ENCODE results near the gene GALK1. TPM values are rescaled to one million over a fixed set of nuclear protein-coding genes. Genes with fewer than 3 reads are reported as not detected.

Gene GALK1
- total RNA-seq, 1 donor from 2014 or later = 23.7 TPM

DNA sequence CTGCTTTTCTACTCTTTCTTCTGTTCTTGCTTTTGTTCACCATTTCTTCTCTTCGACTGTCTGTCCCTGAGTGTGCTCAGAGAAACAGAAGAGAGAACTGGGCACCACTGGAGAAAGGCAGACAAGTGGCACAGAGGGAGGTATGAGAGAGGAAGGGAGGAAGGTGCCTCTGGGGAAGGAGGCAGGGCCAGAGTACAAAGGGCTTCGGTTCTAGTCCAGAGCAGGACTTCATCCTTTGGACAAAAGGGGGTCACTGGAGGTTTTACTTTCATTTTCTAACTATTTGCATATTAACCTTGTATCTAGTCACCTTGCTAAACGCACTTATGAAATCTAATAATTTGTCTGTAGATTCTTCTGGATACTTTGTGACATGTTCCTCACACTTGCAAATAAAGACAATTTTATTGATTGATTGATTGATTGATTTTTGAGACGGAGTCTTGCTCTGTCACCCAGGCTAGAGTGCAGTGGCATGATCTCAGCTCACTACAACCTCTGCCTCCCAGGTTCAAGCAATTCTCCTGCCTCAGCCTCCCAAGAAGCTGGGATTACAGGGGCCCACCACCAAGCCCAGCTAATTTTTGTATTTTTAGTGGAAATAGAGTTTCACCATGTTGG lies 30.2 kb downstream of the GALK1 start:
- intact Hi-C loops (cut with DNase I) = no loop called here

DNA sequence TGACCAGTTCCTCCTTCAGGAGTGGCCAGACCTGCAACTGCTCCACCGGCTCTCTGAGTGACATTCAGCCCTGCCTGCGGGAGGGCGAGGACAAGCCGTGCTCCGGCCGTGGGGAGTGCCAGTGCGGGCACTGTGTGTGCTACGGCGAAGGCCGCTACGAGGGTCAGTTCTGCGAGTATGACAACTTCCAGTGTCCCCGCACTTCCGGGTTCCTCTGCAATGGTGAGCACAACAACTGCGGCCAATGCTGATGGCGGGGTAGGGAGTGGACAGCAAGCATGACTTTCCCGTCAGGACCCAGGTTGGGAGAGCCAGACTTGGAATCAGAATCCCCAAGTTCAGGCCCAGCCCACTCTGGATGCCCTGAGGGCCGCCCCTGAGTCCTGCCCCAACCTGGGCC lies 31.5 kb downstream of the GALK1 start:
- no peak for DNase-seq (ENCODE audit: low spot score)
- intact Hi-C loops (cut with DNase I) = no loop called here
- no peak for ATAC-seq

More for the DNA sequence above, 30.2 kb downstream of the GALK1 start:
- ATAC-seq = no peak
- no peak for DNase-seq (ENCODE audit: low spot score)

DNA sequence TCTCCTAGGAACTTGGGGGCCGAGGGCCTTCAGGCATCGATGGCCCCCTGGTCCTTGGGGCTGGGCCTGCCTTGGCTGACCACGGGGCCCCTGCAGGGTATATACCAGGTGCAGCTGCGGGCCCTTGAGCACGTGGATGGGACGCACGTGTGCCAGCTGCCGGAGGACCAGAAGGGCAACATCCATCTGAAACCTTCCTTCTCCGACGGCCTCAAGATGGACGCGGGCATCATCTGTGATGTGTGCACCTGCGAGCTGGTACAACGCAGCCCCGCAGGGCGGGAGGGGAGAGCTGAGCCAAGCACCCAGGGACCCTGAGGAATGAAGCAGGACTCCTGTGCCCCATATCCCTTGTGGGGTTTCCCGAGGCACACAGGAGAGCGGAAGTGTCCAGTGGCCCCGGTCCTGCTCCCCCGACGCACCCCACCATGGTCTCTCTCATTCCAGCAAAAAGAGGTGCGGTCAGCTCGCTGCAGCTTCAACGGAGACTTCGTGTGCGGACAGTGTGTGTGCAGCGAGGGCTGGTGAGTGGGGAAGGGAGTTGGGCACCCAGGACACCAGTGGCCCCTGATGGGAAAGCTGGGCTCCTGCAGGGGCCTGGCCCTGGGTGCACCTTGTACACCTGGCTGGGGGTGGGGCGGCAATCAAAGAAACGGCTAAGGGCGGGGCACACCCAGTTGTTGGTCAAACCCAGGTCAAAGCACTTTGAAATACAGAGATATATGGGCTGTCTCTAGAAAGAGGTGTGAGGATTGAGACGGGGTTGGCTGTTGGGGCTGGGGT lies 33.1 kb downstream of the GALK1 start:
- intact Hi-C loops (cut with DNase I) = no loop called here
- ATAC-seq (no peak), DNase-seq (ENCODE audit: low spot score) (no peak)

DNA sequence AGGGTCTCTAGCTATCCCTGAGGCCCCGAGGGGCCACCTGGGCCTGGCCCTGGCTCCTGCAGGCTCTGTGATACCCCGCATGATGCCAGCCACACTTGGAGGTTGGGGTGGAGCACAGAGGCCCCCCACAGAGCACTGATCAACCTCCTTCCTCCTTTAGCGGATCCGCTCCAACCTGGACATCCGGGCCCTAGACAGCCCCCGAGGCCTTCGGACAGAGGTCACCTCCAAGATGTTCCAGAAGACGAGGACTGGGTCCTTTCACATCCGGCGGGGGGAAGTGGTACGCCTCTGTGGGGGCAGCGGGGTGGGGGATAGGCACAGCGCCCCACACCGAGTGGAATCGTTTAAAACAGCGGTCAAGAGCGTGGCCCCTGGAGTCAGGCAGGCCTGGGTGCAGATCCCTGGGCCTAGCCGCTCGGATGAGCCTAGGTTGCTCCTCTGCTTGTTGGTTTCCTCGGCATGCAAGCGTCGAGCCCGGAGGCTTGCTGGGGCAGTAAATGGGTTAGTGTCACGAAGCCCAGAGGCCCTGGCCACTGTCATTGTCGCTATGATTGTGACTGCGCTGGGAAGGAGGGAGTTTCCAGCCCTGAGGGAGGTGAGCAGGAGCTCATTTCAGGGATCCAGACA lies 33.8 kb downstream of the GALK1 start:
- intact Hi-C loops (cut with DNase I) = no loop called here
- ATAC-seq (peak; percentile 8), DNase-seq (ENCODE audit: low spot score) (no peak)

DNA sequence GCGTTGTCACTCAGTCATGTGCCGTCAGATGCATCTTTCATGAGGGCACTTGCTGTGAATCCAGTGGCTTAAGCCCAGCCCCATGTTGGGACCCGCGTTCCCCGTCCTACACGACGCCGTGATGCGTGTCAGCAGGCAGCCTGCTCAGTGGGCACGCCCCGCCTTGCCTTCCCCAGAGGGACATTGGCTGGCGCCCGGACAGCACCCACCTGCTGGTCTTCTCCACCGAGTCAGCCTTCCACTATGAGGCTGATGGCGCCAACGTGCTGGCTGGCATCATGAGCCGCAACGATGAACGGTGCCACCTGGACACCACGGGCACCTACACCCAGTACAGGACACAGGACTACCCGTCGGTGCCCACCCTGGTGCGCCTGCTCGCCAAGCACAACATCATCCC lies 34.9 kb downstream of the GALK1 start:
- ATAC-seq (no peak), DNase-seq (ENCODE audit: low spot score) (no peak)
- intact Hi-C loops (cut with DNase I) = no loop called here

DNA sequence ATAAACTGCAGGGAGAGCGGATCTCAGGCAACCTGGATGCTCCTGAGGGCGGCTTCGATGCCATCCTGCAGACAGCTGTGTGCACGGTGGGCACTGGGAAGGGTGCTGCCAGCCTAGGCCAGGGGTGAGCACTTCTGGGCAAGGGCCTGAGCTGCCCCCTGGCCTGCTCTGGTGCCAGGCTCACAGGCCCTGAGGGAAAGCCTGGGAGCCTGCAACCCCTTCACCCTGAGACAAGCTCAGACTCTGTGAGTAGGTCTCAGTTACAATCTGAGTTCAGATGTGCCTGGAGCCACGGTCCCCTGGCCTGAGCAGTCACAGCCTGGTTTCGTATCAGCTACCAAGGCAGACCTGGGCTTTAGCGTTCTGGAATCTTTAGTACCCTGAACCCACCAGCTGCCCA lies 35.6 kb downstream of the GALK1 start:
- ATAC-seq (no peak), DNase-seq (ENCODE audit: low spot score) (no peak)
- intact Hi-C loops (cut with DNase I) = no loop called here

DNA sequence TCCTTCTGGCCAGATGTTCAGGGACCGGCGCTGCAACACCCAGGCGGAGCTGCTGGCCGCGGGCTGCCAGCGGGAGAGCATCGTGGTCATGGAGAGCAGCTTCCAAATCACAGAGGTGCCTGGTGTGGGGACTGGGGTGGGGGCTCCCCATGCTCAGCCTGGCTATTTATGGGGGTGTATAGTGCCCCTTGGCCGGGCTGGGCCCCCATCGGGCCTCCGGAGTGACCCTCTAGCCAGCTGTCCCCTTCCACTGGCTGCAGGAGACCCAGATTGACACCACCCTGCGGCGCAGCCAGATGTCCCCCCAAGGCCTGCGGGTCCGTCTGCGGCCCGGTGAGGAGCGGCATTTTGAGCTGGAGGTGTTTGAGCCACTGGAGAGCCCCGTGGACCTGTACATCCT lies 37.6 kb downstream of the GALK1 start:
- no peak for DNase-seq (ENCODE audit: low spot score)
- intact Hi-C loops (cut with DNase I) = no loop called here
- ATAC-seq = no peak

DNA sequence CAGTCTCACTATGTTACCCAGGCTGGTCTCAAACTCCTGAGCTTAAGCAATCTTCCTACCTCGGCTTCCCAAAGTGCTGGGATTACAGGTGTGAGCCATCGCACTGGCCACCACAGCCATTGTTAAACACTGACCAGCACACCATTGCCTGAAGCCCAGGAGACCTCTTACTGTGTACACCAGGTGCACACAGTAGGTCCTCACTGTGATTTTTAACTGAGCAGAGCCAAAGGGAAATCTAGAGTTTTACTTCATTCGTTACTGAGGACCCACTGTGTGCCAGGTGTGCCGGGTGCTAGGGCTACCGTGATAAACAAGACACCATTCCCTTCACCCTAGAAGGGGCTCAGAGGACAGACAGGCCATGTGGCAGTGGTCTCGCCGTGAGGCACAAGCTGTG lies 39.5 kb downstream of the GALK1 start:
- ATAC-seq (no peak), DNase-seq (ENCODE audit: low spot score) (no peak)
- intact Hi-C loops (cut with DNase I) = no loop called here

DNA sequence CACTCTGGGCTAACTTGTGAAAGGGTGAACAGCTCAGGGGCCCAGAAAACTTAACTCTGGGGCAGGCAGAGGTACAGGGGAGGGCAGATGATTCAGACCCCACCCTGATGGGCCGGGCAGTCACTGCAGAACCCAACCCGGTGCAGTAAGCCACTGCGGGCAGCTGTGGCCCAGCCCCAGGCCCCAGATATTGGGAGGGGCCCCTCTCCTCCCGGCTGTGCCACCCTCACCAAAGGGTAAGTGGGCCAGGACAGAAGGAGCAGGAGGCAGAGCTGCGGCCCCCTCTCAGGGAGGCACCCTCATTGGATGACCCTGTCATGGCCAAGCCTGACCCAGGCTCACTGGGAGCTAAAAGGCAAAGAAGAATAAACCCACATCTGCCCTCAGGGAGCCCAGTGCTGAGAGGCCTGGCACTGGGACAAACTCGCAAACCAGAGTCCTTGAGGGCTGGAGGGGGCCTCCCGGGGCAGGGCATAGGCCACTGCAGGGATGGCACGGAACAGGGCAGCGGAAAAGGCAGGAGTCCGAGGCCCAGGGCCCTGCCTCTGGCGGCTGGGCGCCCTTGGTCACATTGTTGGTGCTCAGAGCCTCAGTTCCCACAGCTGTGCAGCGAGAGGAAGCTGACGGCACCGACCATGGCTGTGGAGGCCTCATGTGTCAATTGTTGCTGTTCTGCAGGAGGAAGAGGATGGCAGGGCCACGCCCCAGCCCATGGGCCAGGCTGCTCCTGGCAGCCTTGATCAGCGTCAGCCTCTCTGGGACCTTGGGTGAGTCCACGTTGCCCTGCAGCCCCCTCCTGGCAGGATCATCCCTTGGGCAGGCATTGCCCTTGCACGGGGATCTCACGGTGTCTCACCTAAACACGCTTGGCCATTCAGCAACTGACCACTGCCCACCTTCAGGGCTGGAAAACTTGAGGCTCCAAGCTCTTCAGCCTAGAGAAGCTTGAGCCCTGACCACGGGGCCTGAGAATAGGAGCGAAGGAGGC lies 40.7 kb downstream of the GALK1 start:
- no peak for DNase-seq (ENCODE audit: low spot score)
- intact Hi-C loops (cut with DNase I) = no loop called here

DNA sequence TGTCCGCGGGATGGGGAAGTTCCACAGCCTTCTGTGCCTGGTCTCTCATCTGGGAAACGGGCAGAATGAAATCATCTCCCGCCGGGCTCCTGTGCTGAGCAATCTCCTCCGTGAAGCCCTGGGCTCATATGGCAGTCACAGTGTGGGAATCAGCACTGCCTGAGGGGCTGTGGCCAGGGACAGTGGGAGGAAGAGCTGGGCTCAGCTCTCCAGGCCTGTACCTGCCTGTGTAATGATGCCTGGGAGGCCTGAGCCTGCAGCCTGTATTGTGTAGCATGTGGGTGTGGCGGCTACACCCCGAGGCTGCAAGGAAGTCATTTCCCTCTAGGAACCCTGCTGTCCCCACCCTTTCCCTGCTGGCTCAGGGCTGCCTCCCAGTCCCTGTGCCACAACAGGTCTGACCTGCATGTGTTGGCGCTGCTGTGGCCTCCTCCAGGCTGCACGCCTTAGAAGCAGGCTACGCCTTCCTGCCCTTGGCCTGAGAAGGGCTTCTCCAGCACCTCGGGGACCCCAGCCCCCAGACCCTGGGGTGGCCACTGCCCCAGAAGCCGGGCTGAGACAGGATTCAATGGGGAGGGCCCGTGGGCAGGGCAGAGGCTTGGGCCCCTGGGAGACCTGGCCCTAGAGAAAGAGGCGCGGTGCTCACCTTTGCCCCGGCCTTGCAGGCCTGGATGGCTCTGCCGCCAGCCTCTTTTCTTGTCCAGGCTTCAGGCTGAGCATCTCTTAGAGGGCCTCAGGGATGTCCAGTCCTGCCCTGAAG lies 41.6 kb downstream of the GALK1 start:
- intact Hi-C loops (cut with DNase I) = no loop called here
- ATAC-seq = peak; percentile 5

More for the DNA sequence above, 40.7 kb downstream of the GALK1 start:
- ATAC-seq = no peak

DNA sequence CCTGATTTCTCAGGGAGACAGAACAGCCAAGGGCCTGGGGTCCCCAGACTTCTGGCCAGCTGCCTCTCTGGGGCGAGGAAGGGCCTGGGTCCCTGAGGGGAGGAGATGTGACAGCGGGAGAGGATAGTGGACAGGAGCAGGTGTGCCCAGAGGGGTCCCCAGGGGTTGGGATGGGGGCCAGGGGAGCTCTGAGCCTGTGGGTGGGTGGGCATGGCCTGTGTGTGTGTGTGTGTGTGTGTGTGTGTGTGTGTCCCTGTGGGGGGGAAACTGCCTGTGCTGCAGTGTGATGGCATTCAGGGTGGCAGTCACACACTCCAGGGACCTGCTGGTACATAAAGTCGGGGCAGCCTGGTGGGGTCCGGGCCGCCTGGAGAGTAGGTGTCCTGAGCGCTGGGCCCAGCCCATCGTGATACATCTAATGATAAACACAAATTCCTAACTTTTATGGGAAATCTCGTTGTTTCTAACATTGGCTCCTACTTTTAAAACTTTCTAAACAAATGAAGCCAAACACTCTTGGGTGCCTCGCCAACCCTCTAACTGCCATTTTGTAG lies 42.4 kb downstream of the GALK1 start:
- ATAC-seq (peak; percentile 8), DNase-seq (ENCODE audit: low spot score) (no peak)
- intact Hi-C loops (cut with DNase I) = no loop called here

More for the DNA sequence above, 41.6 kb downstream of the GALK1 start:
- no peak for DNase-seq (ENCODE audit: low spot score)

DNA sequence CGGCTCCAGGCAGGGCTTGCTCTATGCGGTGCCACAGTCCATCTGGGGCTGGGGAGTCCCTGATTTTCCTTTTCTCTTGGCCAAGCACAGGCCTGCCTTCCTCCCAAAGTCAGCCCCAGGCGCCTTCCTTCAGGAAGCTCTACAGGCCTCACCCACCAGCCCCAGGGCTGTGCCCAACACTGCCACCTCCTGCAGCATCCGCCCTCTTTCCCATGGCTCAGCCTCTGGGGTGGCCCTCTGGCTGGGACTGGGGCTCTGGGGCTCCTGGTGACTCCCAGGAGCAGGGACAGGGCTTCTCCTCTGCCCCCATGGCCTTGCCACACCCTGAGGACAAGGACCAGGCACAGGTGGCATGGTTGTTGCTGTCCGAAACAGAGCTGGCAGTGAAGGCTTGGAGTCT lies 42.9 kb downstream of the GALK1 start:
- intact Hi-C loops (cut with DNase I) = no loop called here
- ATAC-seq (peak; percentile 51), DNase-seq (ENCODE audit: low spot score) (no peak)

DNA sequence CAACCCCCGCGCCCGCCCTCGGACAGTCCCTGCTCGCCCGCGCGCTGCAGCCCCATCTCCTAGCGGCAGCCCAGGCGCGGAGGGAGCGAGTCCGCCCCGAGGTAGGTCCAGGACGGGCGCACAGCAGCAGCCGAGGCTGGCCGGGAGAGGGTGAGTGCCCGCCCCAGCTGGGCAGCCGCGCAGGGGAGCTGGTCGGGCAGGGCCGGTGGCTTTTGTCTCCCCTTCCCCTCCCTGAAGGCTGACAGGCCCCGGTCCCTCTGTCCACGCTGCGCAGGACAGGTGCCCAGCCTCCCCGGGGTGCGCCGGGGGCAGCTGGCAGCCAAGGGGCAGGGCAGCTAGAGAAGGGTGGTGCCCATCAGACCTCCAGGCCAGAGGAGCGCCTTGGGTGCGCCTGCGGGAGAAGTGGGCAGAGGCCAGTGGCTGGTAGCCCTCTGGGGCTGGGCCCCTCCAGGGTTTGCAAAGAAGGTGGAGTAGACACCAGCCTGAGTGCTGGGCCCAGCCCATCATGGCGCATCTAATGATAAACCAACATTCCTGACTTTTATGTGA lies 43.5 kb downstream of the GALK1 start:
- ATAC-seq (peak; percentile 12), DNase-seq (ENCODE audit: low spot score) (no peak)
- intact Hi-C loops (cut with DNase I) = no loop called here

DNA sequence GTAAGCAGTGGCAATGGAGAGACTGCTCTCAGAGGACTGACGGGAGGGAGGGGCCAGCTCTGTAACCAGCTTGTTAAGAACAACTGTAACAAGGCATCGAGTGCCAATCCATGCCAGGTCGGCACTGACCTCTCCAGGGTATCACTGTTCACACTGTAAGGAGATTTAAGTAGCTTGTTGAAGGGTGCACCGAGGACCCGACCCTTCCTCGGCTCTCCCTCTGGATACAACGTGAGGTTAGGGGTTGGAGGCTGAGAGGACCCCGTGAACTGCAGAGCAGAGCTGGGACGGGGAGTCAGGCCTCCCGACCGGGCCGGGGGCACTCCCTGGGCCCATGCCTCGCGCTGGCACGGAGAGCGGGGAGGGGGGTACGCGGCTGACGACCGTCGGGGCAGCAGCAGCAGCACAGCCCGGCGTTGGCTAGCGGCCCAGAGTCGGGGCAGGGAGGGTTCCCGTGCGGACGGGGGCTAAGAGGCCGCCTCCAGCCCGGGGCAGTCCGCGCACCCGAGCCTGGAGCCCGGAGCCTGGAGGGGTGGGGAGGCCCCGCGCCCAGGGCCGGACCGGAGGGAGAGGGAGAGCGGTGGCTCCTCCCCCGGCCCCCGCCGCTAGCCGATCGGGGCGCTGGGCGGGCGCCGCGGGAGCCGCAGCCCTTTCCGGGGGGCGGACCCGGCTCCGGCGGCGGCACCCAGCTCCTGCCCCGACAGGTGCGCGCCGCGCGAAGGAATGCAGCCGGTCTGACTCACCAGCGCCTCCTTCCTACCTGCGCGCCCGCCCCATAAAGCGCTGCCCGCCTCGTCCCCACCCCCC lies 44.1 kb downstream of the GALK1 start, which contains the start of gene ITGB4:
Gene ITGB4, plus strand, starts transcription at position 804 of the 807 bp plus-strand sequence. CDS start 3,245 bp downstream, outside the sequence.
- ATAC-seq (peak; percentile 78), DNase-seq (ENCODE audit: low spot score) (peak; percentile 85)
- intact Hi-C loops (cut with DNase I) = no loop called here

DNA sequence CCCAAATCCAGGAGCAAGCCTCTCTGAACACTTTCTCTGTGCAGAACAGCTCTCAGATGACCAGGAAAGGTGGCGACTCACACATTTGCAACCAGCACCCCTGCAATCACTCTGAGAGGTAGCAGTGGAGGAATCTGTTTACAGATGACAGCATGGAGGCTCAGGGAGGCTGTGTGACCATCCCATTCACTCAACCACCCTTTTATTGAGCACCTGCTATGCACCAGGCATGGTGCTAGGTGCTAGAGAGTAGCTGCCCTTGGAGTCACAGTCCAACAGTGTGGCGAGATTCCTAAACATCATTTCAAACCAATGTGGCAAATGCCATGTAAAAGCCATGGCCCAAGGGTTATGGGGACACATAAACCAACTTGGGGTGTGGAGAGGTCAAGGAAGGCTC lies 45.3 kb downstream of the GALK1 start:
- ATAC-seq (no peak), DNase-seq (ENCODE audit: low spot score) (no peak)
- intact Hi-C loops (cut with DNase I) = no loop called here

DNA sequence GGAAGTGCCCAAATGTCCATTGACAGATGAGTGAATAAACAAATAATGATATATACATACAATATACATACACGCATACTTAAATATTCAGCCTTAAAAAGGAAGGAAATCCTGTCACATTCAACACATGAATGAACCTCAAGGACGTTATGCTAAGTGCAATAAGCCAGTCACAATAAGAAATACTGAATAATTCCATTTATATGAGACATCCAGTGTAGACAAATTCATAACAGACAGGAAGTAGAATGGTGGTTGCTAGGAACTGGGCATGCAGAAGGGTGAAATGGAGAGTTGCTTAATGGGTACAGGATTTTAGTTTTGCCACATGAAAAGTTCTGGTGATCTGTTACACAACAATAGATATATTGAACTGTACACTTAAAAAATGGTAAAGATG lies 52.5 kb downstream of the GALK1 start:
- intact Hi-C loops (cut with DNase I) = no loop called here
- ATAC-seq = no peak
- no peak for DNase-seq (ENCODE audit: low spot score)

Data from sciatic nerve (tissue), 2 donors.